Stimulated activated CD8-positive, alpha-beta memory T cell treated with anti-CD3 and anti-CD28 coated beads, Interleukin-7, amount 100 ng/mL, for 4 hours (primary cell): ENCODE measurements around the gene CD8B2.
"Not testable (repeated sequence)": the region's sequence is repeated elsewhere in the genome, so short reads cannot be mapped to it uniquely, and the experiment has no call there.

Experiments used
- DNase-seq, 2 donors: peaks; one replicate each; pipeline ENCODE4 v3.0.0-alpha.2; 2020; ENCODE audit warnings: low read depth in 2 of 2

The CD8B2 gene

DNA sequence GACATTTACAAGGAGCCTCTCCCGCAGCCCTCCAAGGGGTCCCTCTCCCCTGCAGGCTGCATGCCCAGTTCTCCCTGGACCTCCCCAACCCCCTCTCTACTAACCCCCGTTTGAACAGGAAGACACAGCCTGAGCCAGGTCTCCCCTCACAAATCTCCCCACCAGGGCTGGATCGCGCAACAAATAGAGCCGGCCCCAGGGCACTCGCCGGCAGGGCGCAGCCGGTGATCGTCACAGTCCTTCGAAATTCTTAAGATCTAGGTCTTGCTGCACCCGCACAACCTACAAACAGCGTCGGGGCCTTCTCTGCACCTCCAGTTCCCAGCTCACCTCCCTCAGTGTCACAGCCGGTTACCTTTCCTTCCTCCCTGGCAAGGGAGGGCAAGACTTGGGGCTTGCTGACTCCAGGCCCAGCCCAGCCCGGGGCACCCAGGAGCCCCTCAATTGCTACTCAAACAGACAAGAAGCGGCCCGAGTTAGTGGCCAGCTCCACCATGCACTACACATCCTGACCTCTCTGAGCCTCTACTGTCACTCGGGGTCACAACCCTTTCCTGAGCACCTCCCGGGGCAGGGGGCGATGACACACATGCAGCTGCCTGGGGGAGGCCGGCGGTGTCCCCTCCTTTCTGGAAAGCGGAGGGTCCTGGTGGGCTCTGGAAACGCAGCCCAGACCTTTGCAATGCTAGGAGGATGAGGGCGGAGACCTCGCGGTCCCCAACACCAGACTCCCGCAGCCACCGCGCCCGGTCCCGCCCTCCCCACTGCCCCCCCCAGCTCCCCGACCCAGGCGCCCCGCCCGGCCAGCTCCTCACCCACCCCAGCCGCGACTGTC, at the start of gene CD8B2:
Gene CD8B2 (plus strand): TSS at position 814 of the 835 bp plus-strand sequence. CDS start 63 bp downstream, outside the sequence.
- not testable (repeated sequence) for DNase-seq

DNA sequence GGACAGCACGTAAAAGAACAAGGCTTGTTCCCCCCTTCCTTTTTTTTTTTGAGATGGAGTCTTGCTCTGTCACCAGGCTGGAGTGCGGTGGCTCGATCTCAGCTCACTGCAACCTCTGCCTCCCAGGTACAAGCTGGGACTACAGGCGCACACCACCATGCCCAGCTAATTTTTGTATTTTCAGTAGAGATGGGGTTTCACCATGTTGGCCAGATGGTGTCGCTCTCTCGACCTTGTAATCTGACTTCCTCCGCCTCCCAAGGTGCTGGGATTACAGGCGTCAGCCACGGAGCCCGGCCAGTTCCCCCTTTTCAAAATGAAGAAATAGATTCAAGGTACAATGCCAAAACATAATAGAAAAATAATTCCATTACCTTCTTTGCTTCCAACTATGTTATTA, 25.3 kb upstream of the CD8B2 start:
- DNase-seq: not testable (repeated sequence)

DNA sequence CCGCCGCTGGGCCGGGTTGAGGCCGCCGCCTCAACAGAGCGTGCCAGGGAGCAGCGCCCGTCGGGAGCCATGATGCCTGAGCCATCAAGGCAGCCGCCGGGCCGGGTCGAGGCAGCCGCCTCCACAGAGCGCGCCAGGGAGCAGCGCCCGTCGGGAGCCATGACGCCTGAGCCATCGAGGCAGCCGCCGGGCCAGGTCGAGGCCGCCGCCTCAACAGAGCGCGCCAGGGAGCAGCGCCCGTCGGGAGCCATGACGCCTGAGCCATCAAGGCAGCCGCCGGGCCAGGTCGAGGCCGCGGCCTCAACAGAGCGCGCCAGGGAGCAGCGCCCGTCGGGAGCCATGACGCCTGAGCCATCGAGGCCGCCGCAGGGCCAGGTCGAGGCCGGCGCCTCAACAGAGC, 19.6 kb upstream of the CD8B2 start:
- DNase-seq: not testable (repeated sequence)

DNA sequence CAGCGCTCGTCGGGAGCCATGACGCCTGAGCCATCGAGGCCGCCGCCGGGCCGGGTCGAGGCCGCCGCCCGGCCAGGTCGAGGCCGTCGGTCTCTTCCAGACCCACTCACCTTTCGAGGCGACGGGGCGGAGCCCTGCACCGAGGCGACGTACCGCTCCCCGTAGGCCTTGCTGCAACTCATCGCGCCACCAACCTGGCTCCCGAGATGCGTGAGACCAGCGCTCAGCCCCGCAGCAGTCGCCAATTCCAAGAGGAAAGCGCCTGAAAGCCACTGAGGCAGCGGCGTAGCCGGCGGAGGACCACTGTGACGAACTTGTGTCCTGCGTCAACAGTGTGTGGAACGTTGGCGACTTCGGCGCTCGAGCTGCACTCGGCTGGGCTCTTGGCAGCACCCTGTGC, 19.1 kb upstream of the CD8B2 start, which contains the start of gene RGPD3:
Gene RGPD3 (minus strand): TSS at position 307 of the 400 bp plus-strand sequence. CDS start 125 bp downstream, at position 182.
- not testable (repeated sequence) for DNase-seq

DNA sequence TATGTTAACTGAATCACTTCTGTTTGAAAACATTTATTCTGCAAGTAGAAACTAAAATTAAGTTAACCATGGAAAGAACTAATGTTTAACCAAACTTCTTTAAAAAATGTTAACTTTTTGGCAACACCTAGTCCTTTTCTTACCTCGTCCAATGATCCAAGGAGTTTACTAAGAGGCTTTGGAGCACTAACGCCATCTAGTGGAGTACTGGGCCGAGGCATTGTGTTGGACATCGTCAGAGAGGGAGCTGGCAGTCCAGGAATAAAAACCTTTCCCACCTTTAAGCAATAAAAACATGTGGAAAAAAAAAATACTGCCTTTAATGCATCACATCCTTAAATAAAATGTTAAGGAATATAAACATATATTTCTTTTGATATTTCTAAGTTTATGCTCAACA, 16.5 kb upstream of the CD8B2 start:
- DNase-seq: peak in 1 of 2 donors; percentile 16

DNA sequence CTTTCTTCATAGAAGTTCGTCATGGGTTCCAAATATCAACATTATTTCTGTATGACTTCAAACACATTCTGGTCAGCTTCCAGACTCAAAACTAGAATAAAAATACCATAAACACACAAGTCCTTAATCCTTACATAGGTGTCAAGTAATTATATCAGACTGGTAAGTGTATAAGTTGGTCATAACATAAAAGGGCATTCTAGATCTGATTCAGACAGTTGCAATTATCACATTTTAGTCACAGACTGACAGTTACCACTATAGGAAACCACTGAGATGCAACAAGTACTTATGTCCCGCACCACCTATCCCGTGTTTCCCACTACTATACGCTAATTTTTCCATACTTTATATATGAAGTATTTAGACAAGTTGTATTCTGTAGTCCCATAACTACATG, 9.5 kb upstream of the CD8B2 start:
- not testable (repeated sequence) for DNase-seq

DNA sequence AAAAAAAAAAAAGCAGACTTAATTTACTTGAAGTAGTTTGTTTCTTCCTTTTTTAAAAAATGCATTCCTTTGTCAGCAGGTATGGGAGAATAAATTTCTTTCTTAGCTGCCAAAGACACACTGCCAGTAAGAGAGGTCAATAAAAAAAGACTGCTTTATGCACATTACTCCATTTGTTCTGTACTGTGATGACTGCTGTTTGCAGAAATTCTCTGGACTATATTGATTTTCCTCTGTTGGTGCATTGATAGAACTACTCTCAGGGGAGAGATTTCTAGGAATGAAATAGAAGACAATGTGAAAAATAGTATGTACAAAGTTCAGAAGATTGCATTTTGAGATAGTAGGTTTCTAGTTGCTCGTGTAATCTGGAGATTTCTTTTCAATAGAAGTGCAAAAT, 7.6 kb upstream of the CD8B2 start:
- not testable (repeated sequence) for DNase-seq

DNA sequence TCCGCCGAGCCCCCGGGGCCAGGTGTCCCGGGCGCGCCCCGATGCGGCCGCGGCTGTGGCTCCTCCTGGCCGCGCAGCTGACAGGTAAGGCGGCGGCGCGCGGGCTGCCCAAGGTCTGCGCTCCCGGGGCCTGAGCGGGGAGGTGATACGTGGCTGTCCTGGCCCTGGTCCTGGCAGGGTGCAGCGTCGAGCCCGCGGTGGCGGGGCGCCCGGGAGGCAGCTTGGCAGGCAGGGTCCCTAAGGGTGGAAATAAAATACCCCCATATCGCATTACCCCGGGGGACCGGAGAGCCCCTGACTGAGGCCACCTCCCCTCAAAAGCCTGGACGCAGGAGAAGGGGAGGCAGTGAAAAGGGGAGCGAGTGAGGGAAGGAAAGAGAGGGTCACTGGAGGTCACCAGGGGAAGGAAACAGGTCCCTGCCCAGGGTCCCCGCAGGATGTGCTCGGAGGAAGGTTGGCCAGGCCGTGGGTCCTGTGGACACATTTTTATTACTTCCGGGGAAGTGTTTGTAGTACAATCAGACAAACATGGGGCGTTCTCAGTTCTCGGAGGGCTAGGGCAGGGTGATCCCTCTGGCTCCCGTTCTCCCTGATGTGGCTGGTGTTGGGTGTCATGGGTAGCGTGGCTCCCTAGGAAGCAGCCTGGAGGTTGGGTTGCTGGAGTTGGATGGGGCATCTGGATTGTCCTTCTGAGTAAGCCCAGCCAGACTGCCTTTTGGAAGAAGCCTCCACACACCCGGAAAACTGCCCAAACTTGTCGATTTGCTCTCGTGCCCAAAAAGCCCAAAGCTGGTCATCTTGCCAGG, 425 bp downstream of the CD8B2 start:
- not testable (repeated sequence) for DNase-seq

DNA sequence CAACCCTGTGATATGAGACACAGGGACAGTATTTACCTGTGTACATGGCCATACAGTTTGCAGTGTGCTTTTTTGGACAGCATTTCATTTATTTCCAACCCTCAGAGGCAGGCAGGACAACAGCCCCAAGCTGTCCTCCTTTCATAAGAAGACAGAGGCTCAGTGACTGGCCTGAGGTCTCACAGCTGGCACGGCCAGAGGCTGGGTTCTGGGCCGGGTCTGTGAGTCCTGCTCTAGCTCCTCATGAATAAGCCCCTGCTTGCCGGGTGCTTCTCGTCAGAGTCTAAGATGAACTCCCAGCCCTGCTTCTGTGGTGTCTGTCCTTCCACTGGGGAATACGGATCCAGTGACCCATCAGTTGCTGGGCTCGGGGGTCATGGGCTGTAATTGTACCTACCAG, 2.5 kb downstream of the CD8B2 start:
- DNase-seq: not testable (repeated sequence)

DNA sequence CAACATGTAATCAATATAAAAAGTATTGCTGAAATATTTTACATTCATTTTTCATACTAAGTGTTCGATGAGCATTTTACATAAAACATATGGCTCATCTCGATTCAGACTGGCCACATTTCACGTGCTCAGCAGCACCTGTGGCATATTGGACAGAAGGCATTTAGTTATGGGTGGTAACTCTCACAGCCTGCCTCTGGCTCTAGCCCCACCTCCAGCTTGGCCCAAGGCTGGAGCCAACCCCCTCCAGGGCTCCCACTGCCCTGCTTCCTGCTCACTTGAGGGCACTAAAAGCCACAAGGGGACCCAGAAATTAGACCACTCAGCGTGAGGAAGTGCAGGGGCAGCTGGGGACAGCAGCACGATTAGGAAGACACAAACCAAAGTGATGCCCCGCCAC, 5.2 kb downstream of the CD8B2 start:
- not testable (repeated sequence) for DNase-seq

DNA sequence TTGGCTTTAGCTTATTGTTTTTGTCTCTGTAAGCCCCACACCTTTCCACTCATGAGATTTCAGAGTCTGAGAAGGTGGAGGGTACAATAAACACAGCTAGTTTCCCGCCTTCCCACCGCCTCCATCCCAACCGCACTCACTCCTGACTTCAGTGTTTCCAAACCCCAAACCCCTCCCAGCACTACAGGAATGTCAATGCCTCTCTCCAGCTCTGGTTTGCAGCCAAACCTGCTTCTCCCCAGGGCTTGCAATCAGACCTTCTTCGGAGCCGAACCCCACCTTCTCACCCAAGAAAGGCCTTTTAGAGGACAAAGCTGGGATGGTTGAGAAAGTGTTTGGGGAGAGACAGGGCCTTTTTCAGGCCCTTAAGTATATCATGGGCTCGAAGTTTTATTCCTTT, 5.7 kb downstream of the CD8B2 start:
- not testable (repeated sequence) for DNase-seq

DNA sequence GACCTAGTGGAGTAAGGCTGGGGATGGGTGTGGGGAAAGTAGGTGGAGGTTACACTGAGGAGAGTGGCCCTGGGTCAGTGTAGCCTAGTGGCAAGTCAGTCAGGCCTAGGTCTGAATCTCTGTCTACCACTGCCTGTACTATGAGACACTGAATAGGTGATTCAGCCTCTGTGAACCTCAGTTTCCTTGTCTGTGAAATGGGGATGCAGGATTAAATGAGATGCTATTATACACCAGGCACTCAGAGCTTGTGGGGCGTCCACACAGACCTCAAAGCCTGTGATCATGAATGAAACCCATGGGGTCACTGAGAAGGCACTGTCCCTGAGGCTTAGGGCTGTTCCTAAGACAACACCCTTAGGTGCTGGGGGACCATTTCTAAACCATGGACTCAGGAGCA, 11.4 kb downstream of the CD8B2 start:
- DNase-seq: not testable (repeated sequence)

DNA sequence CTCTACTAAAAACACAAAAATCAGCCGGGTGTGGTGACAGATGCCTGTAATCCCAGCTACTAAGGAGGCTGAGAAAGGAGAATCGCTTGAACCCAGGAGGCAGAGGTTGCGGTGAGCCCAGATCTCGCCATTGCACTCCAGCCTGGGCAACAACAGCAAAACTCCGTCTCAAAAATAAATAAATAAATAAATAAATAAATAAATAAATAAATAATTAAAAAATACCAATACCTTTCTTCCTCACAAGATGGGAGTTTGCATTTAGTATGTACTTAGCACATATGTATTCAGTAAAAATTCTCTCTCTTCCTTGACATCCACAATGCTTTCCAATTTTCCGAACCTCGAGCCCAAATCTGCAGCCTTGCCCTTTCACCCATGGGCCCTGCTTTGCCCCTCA, 13.2 kb downstream of the CD8B2 start:
- DNase-seq: not testable (repeated sequence)

DNA sequence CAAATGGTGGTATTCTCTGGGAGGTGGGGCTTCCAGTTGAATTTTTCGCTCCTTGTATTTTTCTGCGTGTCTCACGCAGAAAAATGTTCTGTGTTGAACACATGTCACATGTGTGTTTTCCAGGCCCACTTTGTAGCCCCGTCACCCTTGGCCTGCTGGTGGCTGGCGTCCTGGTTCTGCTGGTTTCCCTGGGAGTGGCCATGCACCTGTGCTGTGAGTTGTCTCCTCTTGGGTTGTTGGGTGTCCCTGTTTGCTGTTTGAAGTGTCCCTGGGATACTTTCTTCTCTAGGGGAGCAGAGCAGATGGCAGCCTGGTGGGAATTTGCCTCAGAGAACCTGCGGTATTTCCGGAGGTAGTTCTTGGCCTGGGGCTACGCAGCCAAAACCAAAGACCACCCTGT, 15.2 kb downstream of the CD8B2 start:
- DNase-seq: not testable (repeated sequence)

DNA sequence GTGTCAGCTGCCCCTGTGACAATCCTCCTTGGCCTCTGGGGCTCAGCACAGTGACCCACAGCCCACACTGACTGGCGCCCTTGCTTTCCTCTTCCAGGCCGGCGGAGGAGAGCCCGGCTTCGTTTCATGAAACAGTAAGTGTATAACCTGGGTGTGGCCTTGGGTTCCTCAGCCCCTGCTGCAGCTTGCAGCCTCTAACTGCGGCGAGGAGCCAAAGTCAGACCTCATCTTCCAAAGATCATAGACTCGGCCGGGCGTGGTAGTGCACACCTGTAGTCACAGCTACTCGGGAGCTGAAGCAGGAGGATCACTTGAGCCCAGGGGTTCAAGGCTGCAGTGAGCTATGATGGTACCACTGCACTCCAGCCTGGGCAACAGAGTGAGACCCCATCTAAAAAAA, 17.0 kb downstream of the CD8B2 start:
- DNase-seq: not testable (repeated sequence)

DNA sequence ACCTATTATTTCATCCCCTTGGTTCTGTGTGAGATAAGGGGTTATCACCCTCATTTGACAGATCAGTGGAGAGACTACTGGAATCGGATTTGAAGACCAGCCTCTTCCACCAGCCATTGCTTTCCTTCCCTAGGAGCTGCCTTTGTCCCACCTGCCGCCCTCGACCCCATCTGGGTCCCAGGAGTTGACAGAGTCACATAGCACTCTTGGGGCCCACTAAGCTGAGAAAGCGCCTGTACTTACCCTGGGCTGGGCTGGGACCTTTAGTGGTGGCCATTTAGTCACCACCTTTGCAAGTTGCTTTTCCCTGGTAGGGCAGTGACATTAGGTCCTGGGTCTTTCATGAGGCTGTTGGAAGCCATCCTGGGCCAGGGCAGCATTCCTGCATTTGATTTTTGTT, 17.6 kb downstream of the CD8B2 start:
- DNase-seq: not testable (repeated sequence)

DNA sequence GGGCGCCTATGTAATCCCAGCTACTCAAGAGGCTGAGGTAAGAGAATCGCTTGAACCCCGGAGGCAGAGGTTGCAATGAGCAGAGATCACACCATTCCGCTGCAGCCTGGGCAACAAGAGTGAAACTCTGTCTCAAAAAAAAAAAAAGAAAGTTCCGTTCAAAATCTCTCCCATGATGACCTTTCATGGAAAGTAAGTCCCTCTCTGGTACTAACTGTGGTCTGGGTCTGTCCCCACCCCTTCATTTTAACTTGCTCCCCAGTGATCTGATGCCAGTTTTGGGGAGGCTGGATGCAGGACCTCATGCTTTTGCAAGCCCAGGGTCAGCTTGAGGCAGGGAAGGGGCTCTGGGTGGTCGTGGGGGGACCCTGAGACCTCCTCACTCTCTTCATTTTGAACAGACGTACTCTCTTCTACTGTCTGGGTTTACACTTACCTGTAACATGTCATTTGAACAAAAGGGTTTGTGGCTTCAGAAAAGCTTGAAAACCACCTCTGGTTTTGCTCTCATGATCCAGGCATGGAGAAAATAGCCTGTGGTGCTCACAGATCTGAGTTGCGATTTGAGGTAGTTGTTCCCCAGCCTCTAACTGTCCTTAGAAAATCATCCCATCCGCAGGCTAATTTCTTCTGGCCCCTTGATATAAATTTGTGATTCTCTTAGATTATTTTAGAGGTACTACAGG, 19.0 kb downstream of the CD8B2 start:
- not testable (repeated sequence) for DNase-seq

DNA sequence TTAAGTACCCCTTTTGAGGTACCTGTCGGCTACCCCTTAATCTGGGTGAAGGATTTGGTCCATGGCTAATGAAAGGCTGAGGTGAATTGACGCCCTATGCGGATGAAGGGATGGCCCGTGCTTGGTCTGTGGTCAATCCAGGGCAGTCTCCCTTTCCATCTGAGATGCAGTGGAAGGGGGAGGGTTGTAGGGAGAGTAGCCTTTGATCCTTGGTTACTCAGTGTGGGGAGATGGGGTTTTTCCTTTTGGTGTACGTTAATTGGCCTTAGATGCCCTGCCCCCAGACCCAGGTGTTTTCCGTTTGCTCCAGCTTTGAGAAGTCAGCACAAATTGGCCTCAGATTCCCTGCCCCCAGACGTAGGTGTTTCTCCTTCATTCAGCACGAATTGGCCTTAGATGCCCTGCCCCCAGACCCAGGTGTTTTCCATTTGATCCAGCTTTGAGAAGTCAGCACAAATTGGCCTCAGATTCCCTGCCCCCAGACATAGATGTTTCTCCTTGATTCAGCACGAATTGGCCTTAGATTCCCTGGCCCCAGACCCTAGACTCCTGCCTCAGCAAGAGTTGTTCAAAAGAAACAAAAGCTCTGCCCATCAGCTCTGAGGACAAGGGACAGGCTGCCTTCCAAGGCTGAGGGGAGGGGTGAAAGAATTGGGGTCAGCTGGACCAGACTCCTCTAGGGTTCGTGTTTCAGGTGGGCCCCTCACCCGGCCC, 21.7 kb downstream of the CD8B2 start:
- DNase-seq: not testable (repeated sequence)

DNA sequence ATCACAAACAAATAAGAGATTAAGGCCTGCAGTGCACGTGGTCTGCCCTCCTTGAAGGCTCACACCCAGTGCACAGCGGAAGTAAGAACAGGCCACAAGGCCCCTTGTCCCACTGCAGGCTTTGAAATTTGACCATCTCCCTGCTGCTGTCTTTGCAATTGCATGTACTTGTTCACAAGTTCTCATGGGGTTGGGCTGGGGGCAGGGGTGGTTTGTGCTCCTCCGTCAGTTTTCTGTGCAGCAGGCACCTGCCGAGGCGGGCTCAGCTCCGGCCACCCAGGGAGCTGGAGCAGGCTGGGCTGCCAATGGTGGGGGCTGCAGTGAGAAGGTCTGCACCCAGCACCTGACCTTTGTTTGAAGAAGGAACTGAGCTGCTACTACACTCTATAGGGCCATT, 22.2 kb downstream of the CD8B2 start:
- not testable (repeated sequence) for DNase-seq

DNA sequence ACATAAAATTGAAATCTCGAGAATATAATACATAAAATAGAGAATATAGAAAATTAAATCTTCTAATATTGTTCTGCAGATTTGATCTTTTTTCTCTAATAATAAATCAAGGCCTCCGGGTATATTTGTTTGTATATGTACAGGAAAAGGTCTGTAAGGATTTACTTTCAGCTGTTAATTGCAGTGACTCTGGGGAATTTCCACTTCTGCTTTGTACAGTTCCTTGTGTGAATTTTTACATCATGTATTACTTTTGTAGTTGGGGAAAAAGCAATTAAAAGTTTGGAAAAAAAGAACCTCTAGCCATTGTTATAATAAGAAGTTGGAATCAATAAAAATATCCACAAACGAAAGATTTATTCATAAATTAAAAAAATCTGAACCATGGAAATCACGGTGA, 23.6 kb downstream of the CD8B2 start:
- DNase-seq: not testable (repeated sequence)

DNA sequence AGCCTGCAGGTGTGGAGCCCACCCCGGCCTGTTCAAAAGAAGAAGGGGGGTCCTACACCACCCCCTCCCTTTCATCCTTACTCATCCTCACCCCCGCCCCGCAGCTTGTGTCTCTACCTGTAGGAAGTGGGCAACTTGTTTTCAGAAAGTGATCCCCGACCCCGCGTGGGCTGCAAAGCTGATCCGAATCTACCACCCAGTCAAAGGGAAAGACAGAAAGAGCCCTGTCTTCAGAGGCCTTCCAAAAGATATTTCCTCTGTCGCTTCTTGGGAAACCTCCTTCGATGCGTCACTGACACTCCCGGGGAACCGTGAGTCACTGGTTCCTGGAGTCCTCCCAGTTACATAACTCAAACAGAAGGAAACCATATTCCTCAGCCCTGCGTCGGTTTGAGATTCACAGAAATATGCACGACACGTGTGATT, 24.3 kb downstream of the CD8B2 start:
- peak; percentile 60 to 74 for DNase-seq
